ENCODE measurements around the gene EIF4B. TPM values are rescaled to one million over a fixed set of nuclear protein-coding genes. Genes with fewer than 3 reads are reported as not detected.

EIF4B gene
- total and polyA plus RNA-seq, 2 of the 13 experiments (the other 11 are each of a cell fraction or from before 2014, with no cell fraction given) = 416 to 548 TPM

GRCh38 chr12:53051058-53051880, 45.0 kb downstream of the EIF4B start (continued):
- TF ChIP-seq SIX1 (CRISPR knock-in tag; IDR thresholded peaks at IDR 0.05; ENCODE audit: borderline replicate concordance) (no peak), ZNF530 (CRISPR knock-in tag; IDR thresholded peaks at IDR 0.05; ENCODE audit: low read depth) (no peak), ZNF362 (CRISPR knock-in tag; IDR thresholded peaks at IDR 0.05; ENCODE audit: borderline replicate concordance) (no peak; the same call in 1 of the 2 replicates), HMGXB3 (CRISPR knock-in tag; IDR thresholded peaks at IDR 0.05; ENCODE audit: borderline replicate concordance) (0 out of 2 replicates have a peak, but pooled peaks have one; percentile 45), NCOR1 (IDR thresholded peaks at IDR 0.05; ENCODE audit: borderline replicate concordance, low read length) (peak; percentile 50; the same call in 1 of the 2 replicates), ZNF101 (CRISPR knock-in tag; IDR thresholded peaks at IDR 0.05; ENCODE audit: borderline replicate concordance, low read depth) (no peak), DDIT3 (CRISPR knock-in tag; IDR thresholded peaks at IDR 0.05) (no peak), YEATS2 (CRISPR knock-in tag; IDR thresholded peaks at IDR 0.05; ENCODE audit: borderline replicate concordance) (no peak), SATB2 (CRISPR knock-in tag; IDR thresholded peaks at IDR 0.05) (no peak), ZNF512B (CRISPR knock-in tag; IDR thresholded peaks at IDR 0.05; ENCODE audit: borderline replicate concordance) (no peak), SNAPC2 (CRISPR knock-in tag; IDR thresholded peaks at IDR 0.05) (no peak)
- TF ChIP-seq, protein P1, sequence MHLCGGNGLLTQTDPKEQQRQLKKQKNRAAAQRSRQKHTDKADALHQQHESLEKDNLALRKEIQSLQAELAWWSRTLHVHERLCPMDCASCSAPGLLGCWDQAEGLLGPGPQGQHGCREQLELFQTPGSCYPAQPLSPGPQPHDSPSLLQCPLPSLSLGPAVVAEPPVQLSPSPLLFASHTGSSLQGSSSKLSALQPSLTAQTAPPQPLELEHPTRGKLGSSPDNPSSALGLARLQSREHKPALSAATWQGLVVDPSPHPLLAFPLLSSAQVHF (CRISPR knock-in tag; IDR thresholded peaks at IDR 0.05) = no peak
- TF ChIP-seq, protein P2, sequence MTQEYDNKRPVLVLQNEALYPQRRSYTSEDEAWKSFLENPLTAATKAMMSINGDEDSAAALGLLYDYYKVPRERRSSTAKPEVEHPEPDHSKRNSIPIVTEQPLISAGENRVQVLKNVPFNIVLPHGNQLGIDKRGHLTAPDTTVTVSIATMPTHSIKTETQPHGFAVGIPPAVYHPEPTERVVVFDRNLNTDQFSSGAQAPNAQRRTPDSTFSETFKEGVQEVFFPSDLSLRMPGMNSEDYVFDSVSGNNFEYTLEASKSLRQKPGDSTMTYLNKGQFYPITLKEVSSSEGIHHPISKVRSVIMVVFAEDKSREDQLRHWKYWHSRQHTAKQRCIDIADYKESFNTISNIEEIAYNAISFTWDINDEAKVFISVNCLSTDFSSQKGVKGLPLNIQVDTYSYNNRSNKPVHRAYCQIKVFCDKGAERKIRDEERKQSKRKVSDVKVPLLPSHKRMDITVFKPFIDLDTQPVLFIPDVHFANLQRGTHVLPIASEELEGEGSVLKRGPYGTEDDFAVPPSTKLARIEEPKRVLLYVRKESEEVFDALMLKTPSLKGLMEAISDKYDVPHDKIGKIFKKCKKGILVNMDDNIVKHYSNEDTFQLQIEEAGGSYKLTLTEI (CRISPR knock-in tag; conservative IDR thresholded peaks at IDR 0.05) = no peak
- TF ChIP-seq, protein P3, sequence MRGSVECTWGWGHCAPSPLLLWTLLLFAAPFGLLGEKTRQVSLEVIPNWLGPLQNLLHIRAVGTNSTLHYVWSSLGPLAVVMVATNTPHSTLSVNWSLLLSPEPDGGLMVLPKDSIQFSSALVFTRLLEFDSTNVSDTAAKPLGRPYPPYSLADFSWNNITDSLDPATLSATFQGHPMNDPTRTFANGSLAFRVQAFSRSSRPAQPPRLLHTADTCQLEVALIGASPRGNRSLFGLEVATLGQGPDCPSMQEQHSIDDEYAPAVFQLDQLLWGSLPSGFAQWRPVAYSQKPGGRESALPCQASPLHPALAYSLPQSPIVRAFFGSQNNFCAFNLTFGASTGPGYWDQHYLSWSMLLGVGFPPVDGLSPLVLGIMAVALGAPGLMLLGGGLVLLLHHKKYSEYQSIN (CRISPR knock-in tag; IDR thresholded peaks at IDR 0.05; ENCODE audit: borderline replicate concordance) = no peak
